Measurements from ENCODE around the gene HOPX. TPM values are rescaled to one million over a fixed set of nuclear protein-coding genes. Genes with fewer than 3 reads are reported as not detected.

The HOPX gene
- total RNA-seq, 1 experiment from 2014 or later, result not detected

GRCh38 chr4:56701161-56701480 is 20.0 kb upstream of the HOPX start:
- ChIA-PET CTCF (no interaction called here), POLR2A (no interaction called here)
- BruUV-seq (replicated peaks), result no TSS peak
- intact Hi-C loops (cut with micrococcal nuclease; ENCODE audit: unreplicated experiment), result no loop called here
- Histone ChIP-seq H3K36me3 (ENCODE audit: control insufficient read depth, insufficient read depth, low read length) (no peaks in the 10 kb centered on the region), H3K4me1 (peaks cover 4% of the 10 kb centered on the region; the same call in 1 of the 2 replicates), H3K4me3 (ENCODE audit: low read depth, low read length) (no peak overlapping the region), H3K27me3 (replicated peaks; ENCODE audit: control insufficient read depth, insufficient read depth, low read length) (no peaks in the 10 kb centered on the region), H3K9me3 (no peaks in the 10 kb centered on the region)
- TF ChIP-seq, protein P1, sequence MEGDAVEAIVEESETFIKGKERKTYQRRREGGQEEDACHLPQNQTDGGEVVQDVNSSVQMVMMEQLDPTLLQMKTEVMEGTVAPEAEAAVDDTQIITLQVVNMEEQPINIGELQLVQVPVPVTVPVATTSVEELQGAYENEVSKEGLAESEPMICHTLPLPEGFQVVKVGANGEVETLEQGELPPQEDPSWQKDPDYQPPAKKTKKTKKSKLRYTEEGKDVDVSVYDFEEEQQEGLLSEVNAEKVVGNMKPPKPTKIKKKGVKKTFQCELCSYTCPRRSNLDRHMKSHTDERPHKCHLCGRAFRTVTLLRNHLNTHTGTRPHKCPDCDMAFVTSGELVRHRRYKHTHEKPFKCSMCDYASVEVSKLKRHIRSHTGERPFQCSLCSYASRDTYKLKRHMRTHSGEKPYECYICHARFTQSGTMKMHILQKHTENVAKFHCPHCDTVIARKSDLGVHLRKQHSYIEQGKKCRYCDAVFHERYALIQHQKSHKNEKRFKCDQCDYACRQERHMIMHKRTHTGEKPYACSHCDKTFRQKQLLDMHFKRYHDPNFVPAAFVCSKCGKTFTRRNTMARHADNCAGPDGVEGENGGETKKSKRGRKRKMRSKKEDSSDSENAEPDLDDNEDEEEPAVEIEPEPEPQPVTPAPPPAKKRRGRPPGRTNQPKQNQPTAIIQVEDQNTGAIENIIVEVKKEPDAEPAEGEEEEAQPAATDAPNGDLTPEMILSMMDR (IDR thresholded peaks at IDR 0.05; ENCODE audit: insufficient read depth in 1 of 2, low read depth in 1 of 2, low read length in 1 of 2, severe bottlenecking in 1 of 2, unreplicated experiment in 1 of 2), result no peak
- H3K4me1 Mint-ChIP-seq (ENCODE audit: low read depth, unreplicated experiment), result peaks cover 10% of the 10 kb centered on the region
- no peak overlapping the region for H3K27ac Mint-ChIP-seq (ENCODE audit: unreplicated experiment)
- no peaks in the 10 kb centered on the region for H3K36me3 Mint-ChIP-seq (ENCODE audit: insufficient read depth, unreplicated experiment)
- no peaks in the 10 kb centered on the region for H3K9me3 Mint-ChIP-seq (ENCODE audit: unreplicated experiment)
- H3K27me3 Mint-ChIP-seq (ENCODE audit: insufficient read depth, unreplicated experiment), result no peaks in the 10 kb centered on the region
- no peak overlapping the region for H3K4me3 Mint-ChIP-seq (ENCODE audit: unreplicated experiment)
- DNase-seq, result no peak

DNA sequence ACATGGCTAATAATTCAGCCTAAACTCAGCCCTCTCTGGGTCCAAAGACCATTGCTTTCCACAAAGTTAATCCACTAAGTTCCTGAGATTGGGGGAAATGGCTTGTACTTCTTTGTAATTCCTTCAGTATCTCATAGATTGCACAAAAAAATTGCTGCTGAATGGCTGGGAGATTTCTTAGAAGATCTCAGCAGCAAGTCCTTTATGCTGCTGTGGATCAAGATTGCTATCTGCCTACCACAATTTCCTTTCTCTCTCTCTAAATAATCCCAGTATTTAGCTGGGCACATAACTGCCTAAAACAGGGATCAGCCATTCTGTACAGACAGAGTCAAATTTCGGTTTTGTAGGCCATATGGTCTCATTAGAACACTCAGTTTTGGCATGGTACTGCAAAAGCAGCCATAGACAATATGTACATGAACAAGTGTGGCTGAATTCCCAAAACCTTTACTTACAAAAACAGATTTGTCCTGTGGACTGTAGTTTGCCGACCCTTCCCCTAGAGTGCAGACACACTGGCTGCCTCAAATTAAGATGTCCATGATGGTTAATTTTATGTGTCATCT is 18.5 kb upstream of the HOPX start:
- H3K4me3 Mint-ChIP-seq (ENCODE audit: unreplicated experiment), result no peak overlapping the region
- H3K27me3 Mint-ChIP-seq (ENCODE audit: insufficient read depth, unreplicated experiment), result no peaks in the 10 kb centered on the region
- Histone ChIP-seq H3K27me3 (replicated peaks; ENCODE audit: control insufficient read depth, insufficient read depth, low read length) (no peaks in the 10 kb centered on the region), H3K9me3 (no peaks in the 10 kb centered on the region), H3K4me1 (no peaks in the 10 kb centered on the region), H3K36me3 (ENCODE audit: control insufficient read depth, insufficient read depth, low read length) (no peaks in the 10 kb centered on the region), H3K4me3 (ENCODE audit: low read depth, low read length) (no peak overlapping the region)
- intact Hi-C loops (cut with micrococcal nuclease; ENCODE audit: unreplicated experiment), result no loop called here
- ChIA-PET CTCF (no interaction called here), POLR2A (no interaction called here)
- no peak overlapping the region for H3K27ac Mint-ChIP-seq (ENCODE audit: unreplicated experiment)
- no peaks in the 10 kb centered on the region for H3K9me3 Mint-ChIP-seq (ENCODE audit: unreplicated experiment)
- TF ChIP-seq, protein P1 (IDR thresholded peaks at IDR 0.05; ENCODE audit: insufficient read depth in 1 of 2, low read depth in 1 of 2, low read length in 1 of 2, severe bottlenecking in 1 of 2, unreplicated experiment in 1 of 2), result no peak
- H3K4me1 Mint-ChIP-seq (ENCODE audit: low read depth, unreplicated experiment), result peaks cover 10% of the 10 kb centered on the region
- DNase-seq, result no peak
- no TSS peak for BruUV-seq (replicated peaks)
- H3K36me3 Mint-ChIP-seq (ENCODE audit: insufficient read depth, unreplicated experiment), result no peaks in the 10 kb centered on the region

- no TSS peak for BruUV-seq (replicated peaks)
- Mint-ChIP-seq H3K4me3 (ENCODE audit: unreplicated experiment) (no peak overlapping the region), H3K9me3 (ENCODE audit: unreplicated experiment) (no peaks in the 10 kb centered on the region), H3K4me1 (ENCODE audit: low read depth, unreplicated experiment) (peaks cover 10% of the 10 kb centered on the region), H3K36me3 (ENCODE audit: insufficient read depth, unreplicated experiment) (no peaks in the 10 kb centered on the region), H3K27me3 (ENCODE audit: insufficient read depth, unreplicated experiment) (no peaks in the 10 kb centered on the region), H3K27ac (ENCODE audit: unreplicated experiment) (no peak overlapping the region)
- H3K4me1 ChIP-seq, result no peaks in the 10 kb centered on the region
- ChIA-PET CTCF (interaction anchor here (1.0 kb wide), 1 partner anchor 45 kb away, joined by 3 read pairs; no protein-coding TSS in a partner anchor), POLR2A (no interaction called here)
- intact Hi-C loops (cut with micrococcal nuclease; ENCODE audit: unreplicated experiment), result no loop called here
- TF ChIP-seq, protein P1 (IDR thresholded peaks at IDR 0.05; ENCODE audit: insufficient read depth in 1 of 2, low read depth in 1 of 2, low read length in 1 of 2, severe bottlenecking in 1 of 2, unreplicated experiment in 1 of 2), result no peak
- H3K36me3 ChIP-seq (ENCODE audit: control insufficient read depth, insufficient read depth, low read length), result no peaks in the 10 kb centered on the region
- no peaks in the 10 kb centered on the region for H3K9me3 ChIP-seq
- DNase-seq, result no peak
- no peak overlapping the region for H3K4me3 ChIP-seq (ENCODE audit: low read depth, low read length)
- no peaks in the 10 kb centered on the region for H3K27me3 ChIP-seq (replicated peaks; ENCODE audit: control insufficient read depth, insufficient read depth, low read length)
These were observed 17.2 kb upstream of the HOPX start for GRCh38 chr4:56698329-56698728.

Measured in Caco-2 (cell line).